GM12874 (cell line): ENCODE measurements around the gene XIRP2.

ENCODE experiments used
- CTCF ChIP-seq: IDR thresholded peaks from 2 replicates; pipeline ENCODE4 v1.5.1; 2011; ENCODE audit warnings: low read depth, mild to moderate bottlenecking, control low read depth, low read length, moderate library complexity; ENCODE audit not compliant: insufficient read depth

XIRP2 gene

GRCh38 chr2:166932032-166932431, 43.8 kb downstream of the XIRP2 start:
- TF ChIP-seq CTCF = no peak

GRCh38 chr2:166934817-166935216, 46.5 kb downstream of the XIRP2 start:
- TF ChIP-seq CTCF = no peak

GRCh38 chr2:166942377-166942776, 54.1 kb downstream of the XIRP2 start:
- TF ChIP-seq CTCF = no peak

- TF ChIP-seq CTCF = no peak
Measured at GRCh38 chr2:166944909-166945308, 56.6 kb downstream of the XIRP2 start.

DNA sequence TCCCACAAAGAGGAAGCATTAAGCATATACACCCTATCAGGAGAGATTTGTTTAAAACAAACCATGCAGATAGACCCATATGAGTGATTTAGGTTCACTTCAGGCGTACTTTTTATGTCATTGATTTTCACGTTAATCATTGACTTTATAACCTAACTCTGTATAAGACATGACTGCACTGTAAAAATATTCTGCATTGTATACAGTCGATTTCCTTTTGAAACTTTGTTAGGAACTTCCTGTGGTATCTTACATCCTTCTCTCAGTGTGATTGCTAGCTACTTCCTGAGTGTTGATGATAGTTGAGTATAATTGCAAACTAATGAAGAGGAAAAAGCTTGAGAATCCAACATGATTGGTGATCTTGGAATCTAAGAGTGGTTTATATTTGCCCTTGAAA, 69.4 kb downstream of the XIRP2 start:
- no peak for TF ChIP-seq CTCF

GRCh38 chr2:166958986-166959481, 70.8 kb downstream of the XIRP2 start:
- no peak for TF ChIP-seq CTCF

DNA sequence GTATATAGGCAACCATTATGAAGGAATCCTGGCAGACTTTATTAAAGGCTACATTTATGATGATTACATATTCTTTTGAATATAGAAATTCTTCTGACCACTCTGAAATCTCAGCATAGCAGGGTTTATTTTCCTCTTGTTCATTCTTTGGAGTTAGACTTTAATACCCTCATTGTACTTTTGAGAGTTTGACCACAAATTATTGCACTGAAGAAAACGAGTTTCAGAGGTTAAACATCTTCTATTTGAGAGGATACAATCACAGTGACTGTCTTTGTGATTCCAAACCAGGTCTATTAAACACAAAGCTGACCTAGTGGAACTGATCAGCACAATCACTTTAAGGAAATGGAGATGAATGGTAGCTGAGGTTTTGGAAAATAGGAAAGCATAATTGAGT, 71.3 kb downstream of the XIRP2 start:
- no peak for TF ChIP-seq CTCF
